Brain microvascular endothelial cell (primary cell): Measurements from ENCODE around the gene FGD5.

Experiments
- DNase-seq: peaks from one replicate; pipeline ENCODE4 v3.0.0-alpha.2; 2020
- H3K27ac ChIP-seq: fragments of 250-450 bp; sonication (Bioruptor Pico); 2 replicates; pipeline ENCODE4 v1.5.1; 2020; ENCODE audit warnings: mild to moderate bottlenecking, moderate library complexity
- H3K27me3 ChIP-seq: fragments of 250-450 bp; sonication (Bioruptor Pico); replicated peaks from 2 replicates; pipeline ENCODE4 v1.5.1; 2020; ENCODE audit warnings: mild to moderate bottlenecking
- H3K36me3 ChIP-seq: fragments of 250-450 bp; sonication (Bioruptor Pico); replicated peaks from 2 replicates; pipeline ENCODE4 v1.5.1; 2020; ENCODE audit warnings: mild to moderate bottlenecking
- H3K4me3 ChIP-seq: 2 replicates; pipeline ENCODE4 v1.5.1; 2011; ENCODE audit warnings: low read depth, mild to moderate bottlenecking, control low read depth, low read length, moderate library complexity
- CTCF ChIP-seq: IDR thresholded peaks from 2 replicates; pipeline ENCODE4 v1.5.1; 2011; ENCODE audit warnings: low read depth, mild to moderate bottlenecking, moderate library complexity, low read length, control low read depth, inconsistent platforms; ENCODE audit errors: missing control alignments
- in situ Hi-C: cut with HindIII; loops from 2 replicates; pipeline ENCODE4 v1.10.0; 2017; ENCODE audit warnings: low sequenced_read_pairs, low pct_ligation_motif_present

The FGD5 gene

GRCh38 chr3:14844386-14845170 is 25.8 kb downstream of the FGD5 start:
- no peak for DNase-seq
- no peaks in the 10 kb centered on the region for H3K36me3 ChIP-seq
- no peaks in the 10 kb centered on the region for H3K27me3 ChIP-seq
- in situ Hi-C loops = no loop called here
- H3K4me3 ChIP-seq = no peak overlapping the region
- H3K27ac ChIP-seq = no peak overlapping the region
- TF ChIP-seq CTCF = no peak

- no peak for TF ChIP-seq CTCF
- Histone ChIP-seq H3K27me3 (no peaks in the 10 kb centered on the region), H3K27ac (no peak overlapping the region), H3K36me3 (no peaks in the 10 kb centered on the region), H3K4me3 (no peak overlapping the region)
- in situ Hi-C loops = no loop called here
- no peak for DNase-seq
Observed at GRCh38 chr3:14845180-14845579, 26.4 kb downstream of the FGD5 start.

GRCh38 chr3:14845826-14846225 is 27.1 kb downstream of the FGD5 start:
- Histone ChIP-seq H3K27ac (no peak overlapping the region), H3K27me3 (no peaks in the 10 kb centered on the region), H3K4me3 (no peak overlapping the region), H3K36me3 (no peaks in the 10 kb centered on the region)
- in situ Hi-C loops = no loop called here
- no peak for DNase-seq
- TF ChIP-seq CTCF = no peak

- no peak for TF ChIP-seq CTCF
- no peaks in the 10 kb centered on the region for H3K27me3 ChIP-seq
Observed at GRCh38 chr3:14846226-14846880, 27.6 kb downstream of the FGD5 start.

GRCh38 chr3:14847613-14848541 is 29.1 kb downstream of the FGD5 start:
- in situ Hi-C loops = no loop called here
- H3K27me3 ChIP-seq = no peaks in the 10 kb centered on the region
- no peak overlapping the region for H3K4me3 ChIP-seq
- no peaks in the 10 kb centered on the region for H3K36me3 ChIP-seq
- H3K27ac ChIP-seq = no peak overlapping the region
- no peak for DNase-seq
- TF ChIP-seq CTCF = no peak

More at GRCh38 chr3:14846226-14846880, 27.6 kb downstream of the FGD5 start:
- Histone ChIP-seq H3K27ac (no peak overlapping the region), H3K4me3 (no peak overlapping the region), H3K36me3 (no peaks in the 10 kb centered on the region)
- in situ Hi-C loops = no loop called here
- DNase-seq = no peak
